BE2C (cell line): Measurements from ENCODE around the gene ABHD13.

Source experiments
- DNase-seq: peaks from one replicate; pipeline ENCODE4 v3.0.0-alpha.2; 2020
- H3K27me3 ChIP-seq: fragments of 250-450 bp; sonication (Bioruptor Pico); 2 replicates; pipeline ENCODE4 v1.5.1; 2020; ENCODE audit warnings: mild to moderate bottlenecking
- H3K36me3 ChIP-seq: fragments of 250-450 bp; sonication (Bioruptor Pico); 2 replicates; pipeline ENCODE4 v1.5.1; 2020; ENCODE audit warnings: mild to moderate bottlenecking
- H3K4me1 ChIP-seq: fragments of 250-450 bp; sonication (Bioruptor Pico); 2 replicates; pipeline ENCODE4 v1.5.1; 2020
- H3K4me3 ChIP-seq: 2 replicates; pipeline ENCODE4 v1.5.1; 2011; ENCODE audit warnings: low read depth, low read length
- H3K9me3 ChIP-seq: fragments of 250-450 bp; sonication (Bioruptor Pico); 2 replicates; pipeline ENCODE4 v1.5.1; 2020
- TF ChIP-seq, protein P1 (sequence below): IDR thresholded peaks from 2 replicates; pipeline ENCODE4 v1.5.1; 2012; ENCODE audit warnings: mild to moderate bottlenecking, low read depth, low read length

ABHD13 gene

GRCh38 chr13:108227651-108228272 is 9.6 kb downstream of the ABHD13 start:
- no peaks in the 10 kb centered on the region for H3K9me3 ChIP-seq
- peak; percentile 26 for DNase-seq
- H3K27me3 ChIP-seq = no peaks in the 10 kb centered on the region
- H3K36me3 ChIP-seq = peaks cover 4% of the 10 kb centered on the region
- H3K4me3 ChIP-seq = no peak overlapping the region
- peaks cover 18% of the 10 kb centered on the region for H3K4me1 ChIP-seq
- TF ChIP-seq, protein P1, sequence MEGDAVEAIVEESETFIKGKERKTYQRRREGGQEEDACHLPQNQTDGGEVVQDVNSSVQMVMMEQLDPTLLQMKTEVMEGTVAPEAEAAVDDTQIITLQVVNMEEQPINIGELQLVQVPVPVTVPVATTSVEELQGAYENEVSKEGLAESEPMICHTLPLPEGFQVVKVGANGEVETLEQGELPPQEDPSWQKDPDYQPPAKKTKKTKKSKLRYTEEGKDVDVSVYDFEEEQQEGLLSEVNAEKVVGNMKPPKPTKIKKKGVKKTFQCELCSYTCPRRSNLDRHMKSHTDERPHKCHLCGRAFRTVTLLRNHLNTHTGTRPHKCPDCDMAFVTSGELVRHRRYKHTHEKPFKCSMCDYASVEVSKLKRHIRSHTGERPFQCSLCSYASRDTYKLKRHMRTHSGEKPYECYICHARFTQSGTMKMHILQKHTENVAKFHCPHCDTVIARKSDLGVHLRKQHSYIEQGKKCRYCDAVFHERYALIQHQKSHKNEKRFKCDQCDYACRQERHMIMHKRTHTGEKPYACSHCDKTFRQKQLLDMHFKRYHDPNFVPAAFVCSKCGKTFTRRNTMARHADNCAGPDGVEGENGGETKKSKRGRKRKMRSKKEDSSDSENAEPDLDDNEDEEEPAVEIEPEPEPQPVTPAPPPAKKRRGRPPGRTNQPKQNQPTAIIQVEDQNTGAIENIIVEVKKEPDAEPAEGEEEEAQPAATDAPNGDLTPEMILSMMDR = peak; percentile 74

DNA sequence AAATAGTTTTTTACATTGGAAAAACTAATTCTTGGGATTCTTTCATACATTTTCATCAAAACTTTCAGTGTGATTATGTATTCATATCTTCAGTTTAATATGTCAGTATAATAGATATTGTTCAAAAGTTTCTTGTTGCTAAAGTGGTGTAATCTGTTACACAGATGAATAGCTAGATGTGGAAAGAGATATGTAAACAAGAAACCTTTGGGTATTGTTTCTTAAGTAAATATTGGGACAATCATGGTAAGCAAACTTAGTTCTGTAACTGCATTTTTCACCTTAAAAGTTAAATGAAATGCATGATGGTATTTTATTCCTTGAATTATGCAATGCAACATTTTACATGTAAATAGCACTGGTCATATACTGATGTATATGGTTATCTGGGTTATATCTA is 12.2 kb downstream of the ABHD13 start:
- DNase-seq = no peak
- TF ChIP-seq, protein P1 = no peak

GRCh38 chr13:108249150-108249549 is 31.0 kb downstream of the ABHD13 start:
- no peaks in the 10 kb centered on the region for H3K27me3 ChIP-seq
- no peak for DNase-seq
- no peak overlapping the region for H3K4me3 ChIP-seq
- no peaks in the 10 kb centered on the region for H3K9me3 ChIP-seq
- no peaks in the 10 kb centered on the region for H3K36me3 ChIP-seq
- H3K4me1 ChIP-seq = no peaks in the 10 kb centered on the region
- TF ChIP-seq, protein P1 = no peak

More for the DNA sequence above, 12.2 kb downstream of the ABHD13 start:
- Histone ChIP-seq H3K4me1 (peaks cover 14% of the 10 kb centered on the region), H3K36me3 (peaks cover 4% of the 10 kb centered on the region), H3K27me3 (no peaks in the 10 kb centered on the region), H3K4me3 (no peak overlapping the region), H3K9me3 (no peaks in the 10 kb centered on the region)

- H3K4me3 ChIP-seq = no peak overlapping the region
- H3K4me1 ChIP-seq = no peaks in the 10 kb centered on the region
- TF ChIP-seq, protein P1 = no peak
- no peak for DNase-seq
- H3K9me3 ChIP-seq = no peaks in the 10 kb centered on the region
- H3K27me3 ChIP-seq = no peaks in the 10 kb centered on the region
- H3K36me3 ChIP-seq = no peaks in the 10 kb centered on the region
Measured at GRCh38 chr13:108257248-108257647, 39.1 kb downstream of the ABHD13 start.

DNA sequence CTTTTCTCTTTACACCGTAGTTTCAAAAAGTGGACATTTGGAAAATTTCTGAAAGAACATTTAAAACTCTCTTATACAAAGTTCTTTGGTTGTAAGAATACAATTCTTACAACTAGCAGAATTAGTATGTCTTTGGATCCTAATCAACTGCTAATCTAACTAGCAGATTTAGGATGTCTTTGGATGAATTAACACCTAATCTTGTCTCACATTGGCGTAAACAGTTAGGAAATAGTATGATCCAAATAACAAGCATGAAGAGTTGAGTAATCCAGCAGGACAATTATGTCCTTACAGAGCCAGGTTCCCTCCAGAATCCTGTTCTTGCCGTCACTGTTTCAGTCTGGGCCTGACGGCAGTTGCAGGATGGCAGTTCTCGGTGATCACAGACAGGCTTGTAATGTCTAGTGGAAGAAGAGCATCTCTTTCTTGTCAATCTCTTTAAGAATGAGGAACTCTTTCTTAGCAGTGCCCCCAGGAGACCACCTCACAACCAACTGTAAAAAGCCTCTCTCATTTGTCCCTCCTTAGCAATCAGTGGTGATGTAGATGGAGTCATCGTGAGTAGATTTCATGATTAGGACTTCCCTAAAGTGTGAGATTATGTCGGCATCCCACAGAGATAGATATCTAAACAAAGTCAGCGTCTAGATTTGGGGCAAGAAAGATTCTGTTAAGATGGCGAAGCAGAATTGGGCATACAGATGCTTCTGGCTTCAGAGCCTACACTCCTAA is 45.6 kb downstream of the ABHD13 start:
- H3K27me3 ChIP-seq = peaks cover 3% of the 10 kb centered on the region; the same call in 1 of the 2 replicates
- H3K36me3 ChIP-seq = no peaks in the 10 kb centered on the region
- no peaks in the 10 kb centered on the region for H3K9me3 ChIP-seq
- TF ChIP-seq, protein P1 = no peak
- no peaks in the 10 kb centered on the region for H3K4me1 ChIP-seq
- no peak overlapping the region for H3K4me3 ChIP-seq
- DNase-seq = no peak
